DMS114 treated with DMSO at 0.1 percent for 48 hours (cell line): ENCODE data around the gene THRB.

ENCODE experiments used
- DNase-seq: peaks from one replicate; lab custom pipeline; 2025; ENCODE audit not compliant: unreplicated experiment; lab: John Stamatoyannopoulos, UW

The THRB gene

GRCh38 chr3:24272875-24273274 lies 221.8 kb downstream of the THRB start:
- no peak for DNase-seq

GRCh38 chr3:24272408-24272807 lies 222.2 kb downstream of the THRB start:
- no peak for DNase-seq

- no peak for DNase-seq
Measured at GRCh38 chr3:24271228-24271627, 223.4 kb downstream of the THRB start.

GRCh38 chr3:24270744-24271143 lies 223.9 kb downstream of the THRB start:
- no peak for DNase-seq

- DNase-seq: no peak
Measured at GRCh38 chr3:24270204-24270691, 224.4 kb downstream of the THRB start.

- peak; percentile 7 for DNase-seq
Measured at GRCh38 chr3:24264748-24265158, 229.9 kb downstream of the THRB start.

GRCh38 chr3:24264011-24264410 lies 230.6 kb downstream of the THRB start:
- no peak for DNase-seq

- no peak for DNase-seq
Measured at GRCh38 chr3:24263069-24263668, 231.5 kb downstream of the THRB start.

GRCh38 chr3:24261521-24261920 lies 233.1 kb downstream of the THRB start:
- DNase-seq: no peak

GRCh38 chr3:24259901-24260512 lies 234.6 kb downstream of the THRB start:
- DNase-seq: no peak

GRCh38 chr3:24258727-24259600 lies 235.7 kb downstream of the THRB start:
- DNase-seq: no peak

- no peak for DNase-seq
Measured at GRCh38 chr3:24258260-24258659, 236.4 kb downstream of the THRB start.

GRCh38 chr3:24255414-24255813 lies 239.2 kb downstream of the THRB start:
- DNase-seq: no peak

- DNase-seq: no peak
Measured at GRCh38 chr3:24254649-24255048, 240.0 kb downstream of the THRB start.

- DNase-seq: no peak
Measured at GRCh38 chr3:24253336-24253735, 241.3 kb downstream of the THRB start.

- no peak for DNase-seq
Measured at GRCh38 chr3:24249523-24249922, 245.1 kb downstream of the THRB start.

GRCh38 chr3:24245056-24245455 lies 249.6 kb downstream of the THRB start:
- DNase-seq: no peak

GRCh38 chr3:24244491-24244890 lies 250.2 kb downstream of the THRB start:
- DNase-seq: no peak

- DNase-seq: no peak
Measured at GRCh38 chr3:24242012-24242698, 252.5 kb downstream of the THRB start.

- DNase-seq: no peak
Measured at GRCh38 chr3:24240306-24240705, 254.3 kb downstream of the THRB start.

- peak; percentile 49 for DNase-seq
Measured at GRCh38 chr3:24237971-24238706, 256.5 kb downstream of the THRB start.
